Transverse colon (tissue), 4 donors: ENCODE measurements around the gene GPR26. TPM values are rescaled to one million over a fixed set of nuclear protein-coding genes. Genes with fewer than 3 reads are reported as not detected.

Experiments used
- DNase-seq: peaks from one replicate; pipeline ENCODE4 v3.0.0-alpha.2; 2019
- H3K27ac ChIP-seq, 4 donors: fragments of 200-600 bp; sonication (generic); 2 replicates each; pipeline ENCODE4 v1.5.1; 2016 to 2018; ENCODE audit warnings: inconsistent platforms in 4 of 4
- H3K27me3 ChIP-seq: fragments of 200-600 bp; sonication (generic); 2 replicates; pipeline ENCODE4 v1.5.1; 2017; ENCODE audit warnings: inconsistent platforms
- H3K36me3 ChIP-seq, 4 donors: fragments of 200-600 bp; sonication (generic); 2 replicates each; pipeline ENCODE4 v1.5.1; 2017 to 2019; ENCODE audit warnings: inconsistent platforms in 4 of 4
- H3K4me1 ChIP-seq, 4 donors: fragments of 200-600 bp; sonication (generic); 2 replicates each; pipeline ENCODE4 v1.5.1; 2017 to 2020; ENCODE audit warnings: inconsistent platforms in 4 of 4
- H3K4me3 ChIP-seq, 4 donors: fragments of 200-600 bp; sonication (generic); 1 replicate in 1 of 4; 2 replicates in 3 of 4; pipeline versions ENCODE4 v1.5.1 to v1.6.1; 2017 to 2019; ENCODE audit warnings: inconsistent platforms in 4 of 4
- H3K9me3 ChIP-seq, 2 donors: fragments of 200-600 bp; sonication (generic); 2 replicates each; pipeline ENCODE4 v1.5.1; 2017 to 2019; ENCODE audit warnings: inconsistent platforms in 2 of 2
- CTCF ChIP-seq, 5 experiments: fragments of 200-600 bp in 3 of 5; fragments of 450-650 bp in 2 of 5; sonication (generic) in 3 of 5; IDR thresholded peaks; 1 replicate in 2 of 5; 2 replicates in 3 of 5; pipeline ENCODE4 v1.5.1; 2016 to 2017; ENCODE audit warnings: antibody characterized with exemption in 5 of 5, inconsistent platforms in 3 of 5, mild to moderate bottlenecking in 2 of 5, moderate library complexity in 1 of 5
- EP300 ChIP-seq: sonication (generic); formaldehyde crosslinking; IDR thresholded peaks from one replicate; pipeline ENCODE4 v1.6.1; 2017; ENCODE audit warnings: antibody characterized with exemption, low read depth
- POLR2A ChIP-seq: fragments of 450-650 bp; IDR thresholded peaks from one replicate; pipeline ENCODE4 v1.6.1; 2016; ENCODE audit warnings: antibody characterized with exemption, mild to moderate bottlenecking, moderate library complexity
- POLR2AphosphoS5 ChIP-seq, 3 donors: sonication (generic); formaldehyde crosslinking; IDR thresholded peaks; one replicate each; pipeline ENCODE4 v1.6.1; 2016; ENCODE audit warnings: antibody characterized with exemption in 3 of 3
- WGBS, 2 donors: methylation state at CpG; one replicate each; pipeline ENCODE4 v1.1.5; 2018; ENCODE audit warnings: low coverage in 1 of 2; 5-methylcytosine and 5-hydroxymethylcytosine counted together
- in situ Hi-C, 4 donors: fragments of 200-750 bp; cut with MboI; loops; one replicate each; pipeline versions ENCODE4 v1.15.0 to v1.15.1; 2017; ENCODE audit warnings: low sequenced_read_pairs in 3 of 4, low pct_ligation_motif_present in 1 of 4, low pct_unique_long_range_greater_than_20kb in 1 of 4
- intact Hi-C: fragments of 100-400 bp; cut with DNase I; formaldehyde crosslinking; loops from one replicate; pipeline ENCODE4 v1.15.1; 2023; ENCODE audit warnings: low total_unique reads
- total RNA-seq, 4 donors: library from RNA; depleted of rRNA; stranded (reverse); fragments of >200 nt; gene quantifications; one replicate each; pipeline ENCODE4 v1.1.0, GENCODE V29; 2016

GPR26 gene
- total RNA-seq, 4 donors from 2014 or later, result not detected

GRCh38 chr10:123669886-123670285 lies 3.7 kb downstream of the GPR26 start:
- peaks cover 43% of the 10 kb centered on the region for H3K27me3 ChIP-seq
- in situ Hi-C loops, result no loop called here
- H3K36me3 ChIP-seq, result no peaks in the 10 kb centered on the region
- H3K4me3 ChIP-seq, result no peak overlapping the region
- H3K9me3 ChIP-seq, result no peaks in the 10 kb centered on the region
- no peak for DNase-seq
- intact Hi-C loops, result no loop called here
- no peaks in the 10 kb centered on the region for H3K4me1 ChIP-seq
- TF ChIP-seq CTCF (IDR thresholded peaks at IDR 0.05), result no peak
- no peak for TF ChIP-seq POLR2A
- no peak overlapping the region for H3K27ac ChIP-seq

- DNase-seq, result no peak
- WGBS, 2 donors, result 77 to 100% methylated on average over 1 of the region's 1 CpG
- TF ChIP-seq POLR2A (no peak), CTCF (IDR thresholded peaks at IDR 0.05) (no peak), POLR2AphosphoS5 (IDR thresholded peaks at IDR 0.05) (no peak), EP300 (no peak)
- H3K9me3 ChIP-seq, result no peaks in the 10 kb centered on the region
- peaks cover 14% of the 10 kb centered on the region for H3K27me3 ChIP-seq
- no peaks in the 10 kb centered on the region for H3K4me1 ChIP-seq
- no peaks in the 10 kb centered on the region for H3K36me3 ChIP-seq
- in situ Hi-C loops, result no loop called here
- intact Hi-C loops, result no loop called here
- no peak overlapping the region for H3K4me3 ChIP-seq
- H3K27ac ChIP-seq, result no peak overlapping the region
Measured at GRCh38 chr10:123673198-123673597, 7.0 kb downstream of the GPR26 start.

- TF ChIP-seq POLR2A (no peak), POLR2AphosphoS5 (IDR thresholded peaks at IDR 0.05) (no peak), EP300 (no peak), CTCF (IDR thresholded peaks at IDR 0.05) (no peak)
- Histone ChIP-seq H3K9me3 (no peaks in the 10 kb centered on the region), H3K36me3 (no peaks in the 10 kb centered on the region), H3K27ac (no peak overlapping the region), H3K4me3 (no peak overlapping the region), H3K4me1 (no peaks in the 10 kb centered on the region), H3K27me3 (peaks cover 2% of the 10 kb centered on the region)
- intact Hi-C loops (no loop called here), in situ Hi-C loops (no loop called here)
- WGBS, 2 donors, result 40 to 81% methylated on average over 1 to 11 of the region's 11 CpGs
- no peak for DNase-seq
Measured at GRCh38 chr10:123674741-123675140, 8.6 kb downstream of the GPR26 start.

- no peaks in the 10 kb centered on the region for H3K27me3 ChIP-seq
- intact Hi-C loops (no loop called here), in situ Hi-C loops (no loop called here)
- 54 to 100% methylated on average over 1 to 4 of the region's 4 CpGs for WGBS, 2 donors
- no peak for DNase-seq
- TF ChIP-seq EP300 (no peak), CTCF (IDR thresholded peaks at IDR 0.05) (no peak), POLR2AphosphoS5 (IDR thresholded peaks at IDR 0.05) (no peak), POLR2A (no peak)
- H3K27ac ChIP-seq, result no peak overlapping the region
- no peaks in the 10 kb centered on the region for H3K9me3 ChIP-seq
- no peak overlapping the region for H3K4me3 ChIP-seq
- no peaks in the 10 kb centered on the region for H3K4me1 ChIP-seq
- no peaks in the 10 kb centered on the region for H3K36me3 ChIP-seq
Measured at GRCh38 chr10:123675811-123676210, 9.7 kb downstream of the GPR26 start.
